K562 (cell line): ENCODE measurements around the gene C20orf141. TPM values are rescaled to one million over a fixed set of nuclear protein-coding genes. Genes with fewer than 3 reads are reported as not detected.

ENCODE experiments used
- BCL6 ChIP-seq: fragments of 250-450 bp; sonication (Bioruptor Pico); IDR thresholded peaks from 2 replicates; pipeline ENCODE4 v1.4.0; 2020
- CBFA2T3 ChIP-seq: fragments of 450-650 bp; IDR thresholded peaks from 2 replicates; pipeline ENCODE4 v1.6.1; 2017
- CREB3L1 ChIP-seq: fragments of 450-650 bp; IDR thresholded peaks from 2 replicates; pipeline ENCODE4 v1.6.1; 2014; ENCODE audit warnings: low read depth, mild to moderate bottlenecking, moderate library complexity, borderline replicate concordance
- EZH2 ChIP-seq: IDR thresholded peaks from 2 replicates; pipeline ENCODE4 v1.6.1; 2012; ENCODE audit warnings: low read depth, mild to moderate bottlenecking, inconsistent platforms, low read length, borderline replicate concordance
- HNRNPUL1 ChIP-seq: fragments of 200-400 bp; formaldehyde crosslinking; IDR thresholded peaks from 2 replicates; pipeline ENCODE4 v1.6.1; 2017; ENCODE audit warnings: low read length
- MTA1 ChIP-seq: fragments of 450-650 bp; IDR thresholded peaks from 2 replicates; pipeline ENCODE4 v1.6.1; 2017; ENCODE audit warnings: borderline replicate concordance
- NCOR1 ChIP-seq: fragments of 450-650 bp; IDR thresholded peaks from 2 replicates; pipeline ENCODE4 v1.6.1; 2016; ENCODE audit warnings: mild to moderate bottlenecking, moderate library complexity
- NFE2 ChIP-seq: IDR thresholded peaks from 2 replicates; pipeline ENCODE4 v1.6.1; 2014; ENCODE audit warnings: antibody characterized with exemption, low read depth
- NFIC ChIP-seq: fragments of 450-650 bp; IDR thresholded peaks from 2 replicates; pipeline ENCODE4 v1.6.1; 2017; ENCODE audit warnings: mild to moderate bottlenecking, inconsistent platforms
- NR1H2 ChIP-seq: sonication (generic); formaldehyde crosslinking; IDR thresholded peaks from 2 replicates; pipeline ENCODE4 v1.4.0; 2020; ENCODE audit warnings: mild to moderate bottlenecking, missing genetic modification reagents
- PHB ChIP-seq: fragments of 250-450 bp; sonication (Bioruptor Pico); IDR thresholded peaks from 2 replicates; pipeline ENCODE4 v1.5.0; 2021
- POLR2AphosphoS2 ChIP-seq: IDR thresholded peaks from 2 replicates; pipeline ENCODE4 v1.6.1; 2012; ENCODE audit warnings: low read length, improper control_type of control experiment
- POLR2G ChIP-seq: fragments of 200-400 bp; formaldehyde crosslinking; IDR thresholded peaks from 2 replicates; pipeline ENCODE4 v1.6.1; 2017; ENCODE audit warnings: low read depth, mild to moderate bottlenecking, antibody characterized with exemption, low read length, moderate library complexity
- PRDM10 ChIP-seq: fragments of 450-650 bp; IDR thresholded peaks from 2 replicates; pipeline ENCODE4 v1.6.1; 2018; ENCODE audit not compliant: partially characterized antibody
- SMARCA5 ChIP-seq: fragments of 450-650 bp; IDR thresholded peaks from 2 replicates; pipeline ENCODE4 v1.6.1; 2016
- SOX6 ChIP-seq: fragments of 450-650 bp; IDR thresholded peaks from 2 replicates; pipeline ENCODE4 v1.6.1; 2014; ENCODE audit warnings: mild to moderate bottlenecking
- SPI1 ChIP-seq: IDR thresholded peaks from 2 replicates; pipeline ENCODE4 v1.6.1; 2011; ENCODE audit warnings: low read depth, low read length, control low read depth, borderline replicate concordance
- TRIM24 ChIP-seq, 2 experiments: fragments of 450-650 bp; IDR thresholded peaks; 2 replicates each; pipeline ENCODE4 v1.6.1; 2016
- USF2 ChIP-seq: sonication (generic); formaldehyde crosslinking; IDR thresholded peaks from 2 replicates; pipeline ENCODE4 v1.5.0; 2020; ENCODE audit warnings: missing genetic modification reagents
- ZFP36 ChIP-seq: fragments of 150-350 bp; IDR thresholded peaks from 2 replicates; pipeline ENCODE4 v1.6.1; 2018; ENCODE audit warnings: low read length, low read depth; ENCODE audit not compliant: partially characterized antibody
- ZNF24 ChIP-seq: fragments of 450-650 bp; IDR thresholded peaks from 2 replicates; pipeline ENCODE4 v1.6.1; 2016
- ZNF655 ChIP-seq: fragments of 250-450 bp; sonication (Bioruptor Pico); IDR thresholded peaks from 2 replicates; pipeline ENCODE4 v1.5.0; 2021
- polyA plus RNA-seq, 8 experiments: library from polyadenylated mRNA; depleted of rRNA in 4 of 8; stranded (reverse) in 5 of 8; unstranded in 3 of 8; fragments of >200 nt; fragmentation: Nextera tagmentation in 2 of 8; fragmentation: Illumina TruSeq in 1 of 8; extraction: Ambion mirVana in 2 of 8; extraction: Trizol in 1 of 8; gene quantifications; 2 replicates each; pipeline versions ENCODE4 v1.2.1 to v1.2.3, GENCODE V29; 2011 to 2014; ENCODE audit warnings: inconsistent platforms in 1 of 8, missing spikeins in 1 of 8
- total RNA-seq, 7 experiments: library from RNA; depleted of rRNA in 6 of 7; stranded (reverse); fragments of >200 nt in 6 of 7; fragmentation: Illumina TruSeq in 2 of 7; extraction: Trizol in 2 of 7; gene quantifications; 2 replicates each; pipeline versions ENCODE4 v1.2.1 to v1.2.3, GENCODE V29; 2011 to 2021; ENCODE audit warnings: low replicate concordance in 1 of 7

C20orf141 gene
- total and polyA plus RNA-seq, 9 of the 15 experiments (the other 6 are each of a cell fraction or from before 2014, with no cell fraction given): not detected

- TF ChIP-seq POLR2AphosphoS2 (no peak), NCOR1 (peak; percentile 77), EZH2 (no peak), MTA1 (no peak), NR1H2 (CRISPR knock-in tag) (no peak), ZFP36 (no peak), SOX6 (0 out of 2 replicates have a peak, but pooled peaks have one; percentile 37), NFIC (peak; percentile 59), PRDM10 (peak; percentile 47), BCL6 (CRISPR knock-in tag) (no peak), CBFA2T3 (peak; percentile 91), PHB (CRISPR knock-in tag) (no peak), ZNF24 (no peak), HNRNPUL1 (no peak), NFE2 (no peak), SMARCA5 (no peak), ZNF655 (CRISPR knock-in tag) (no peak), TRIM24 (IDR thresholded peaks at IDR 0.05) (peak; percentile 68 to 85), SPI1 (no peak), POLR2G (no peak), CREB3L1 (no peak), USF2 (CRISPR knock-in tag) (no peak)
Measured at GRCh38 chr20:2804041-2804828, 10.6 kb upstream of the C20orf141 start (continued).
